IMR-90 (cell line): ENCODE data around the gene WDR27. TPM values are rescaled to one million over a fixed set of nuclear protein-coding genes. Genes with fewer than 3 reads are reported as not detected.

Experiments
- ATAC-seq: fragments of 200-7000 bp; cut with Tn5 transposase; 2 replicates; pipeline ENCODE4 v1.9.1; 2020; ENCODE audit warnings: low read depth, mild to moderate bottlenecking, moderate library complexity
- BruUV-seq: library from RNA; stranded (reverse); fragments of 400-500 nt; replicated peaks from 2 replicates; lab custom pipeline; 2021; lab: Mats Ljungman, UMichigan
- CTCF ChIA-PET: fragments of 300-600 bp; formaldehyde crosslinking; extraction: SDS; loops from one replicate; lab custom pipeline; 2021; ENCODE audit warnings: antibody characterized with exemption; lab: Yijun Ruan, JAX
- POLR2A ChIA-PET: fragments of 300-600 bp; sonication (Branson Sonifier 250); formaldehyde crosslinking; loops from one replicate; lab custom pipeline; 2022; ENCODE audit warnings: antibody characterized with exemption; ENCODE audit not compliant: unreplicated experiment; lab: Charles Lee
- DNase-seq: peaks from one replicate; pipeline ENCODE4 v3.0.0; 2013
- H2AFZ ChIP-seq: replicated peaks from 2 replicates; pipeline ENCODE3; 2013; ENCODE audit warnings: low read length, mild to moderate bottlenecking; ENCODE audit not compliant: poor library complexity
- H2AK5ac ChIP-seq: 2 replicates; pipeline ENCODE4 v1.6.1; 2013; ENCODE audit warnings: low read depth, low read length, inconsistent platforms
- H2AK9ac ChIP-seq: replicated peaks from 2 replicates; pipeline ENCODE3; 2013; ENCODE audit warnings: mild to moderate bottlenecking, low read depth, low read length, moderate library complexity; ENCODE audit not compliant: poor library complexity
- H2BK120ac ChIP-seq: 2 replicates; pipeline ENCODE4 v1.6.1; 2013; ENCODE audit warnings: low read depth, low read length, inconsistent platforms
- H2BK15ac ChIP-seq: 3 replicates; pipeline ENCODE4 v1.6.1; 2013; ENCODE audit warnings: low read depth, low read length, inconsistent platforms
- H2BK20ac ChIP-seq: 2 replicates; pipeline ENCODE4 v1.6.1; 2013; ENCODE audit warnings: low read depth, mild to moderate bottlenecking, inconsistent platforms, low read length, moderate library complexity
- H2BK5ac ChIP-seq: 2 replicates; pipeline ENCODE4 v1.6.1; 2013; ENCODE audit warnings: mild to moderate bottlenecking, low read depth, low read length, inconsistent platforms; ENCODE audit not compliant: poor library complexity, severe bottlenecking
- H3K14ac ChIP-seq: replicated peaks from 2 replicates; pipeline ENCODE4 v1.6.1; 2013; ENCODE audit warnings: low read depth, low read length, inconsistent platforms
- H3K18ac ChIP-seq: 2 replicates; pipeline ENCODE4 v1.6.1; 2013; ENCODE audit warnings: low read depth, low read length, control low read depth
- H3K23ac ChIP-seq: 2 replicates; pipeline ENCODE4 v1.6.1; 2013; ENCODE audit warnings: low read depth, low read length, inconsistent platforms
- H3K27ac ChIP-seq: 2 replicates; pipeline ENCODE4 v1.5.1; 2013; ENCODE audit warnings: mild to moderate bottlenecking, control low read depth, low read length; ENCODE audit not compliant: insufficient read depth
- H3K27me3 ChIP-seq: 2 replicates; pipeline ENCODE4 v1.6.1; 2013; ENCODE audit warnings: low read length; ENCODE audit not compliant: control insufficient read depth, insufficient read depth
- H3K36me3 ChIP-seq: 2 replicates; pipeline ENCODE4 v1.6.1; 2013; ENCODE audit warnings: low read length, mixed read lengths; ENCODE audit not compliant: control insufficient read depth, insufficient read depth
- H3K4ac ChIP-seq: 2 replicates; pipeline ENCODE4 v1.6.1; 2013; ENCODE audit warnings: low read depth, low read length, inconsistent platforms
- H3K4me1 ChIP-seq: 2 replicates; pipeline ENCODE4 v1.6.1; 2013; ENCODE audit warnings: low read length, mixed read lengths; ENCODE audit not compliant: control insufficient read depth, insufficient read depth
- H3K4me2 ChIP-seq: 2 replicates; pipeline ENCODE4 v1.6.1; 2013; ENCODE audit warnings: low read depth, mild to moderate bottlenecking, control low read depth, low read length, moderate library complexity
- H3K4me3 ChIP-seq: 2 replicates; pipeline ENCODE4 v1.5.1; 2013; ENCODE audit warnings: low read depth, mild to moderate bottlenecking, control low read depth, low read length, moderate library complexity; ENCODE audit not compliant: insufficient read depth
- H3K56ac ChIP-seq: 2 replicates; pipeline ENCODE4 v1.6.1; 2013; ENCODE audit warnings: low read length, inconsistent platforms; ENCODE audit not compliant: insufficient read depth; ENCODE audit errors: extremely low read depth
- H3K79me1 ChIP-seq, 2 experiments: 2 replicates each; pipeline ENCODE4 v1.6.1; 2013; ENCODE audit warnings: low read length in 2 of 2, inconsistent platforms in 1 of 2, low read depth in 1 of 2
- H3K9ac ChIP-seq: 2 replicates; pipeline ENCODE4 v1.6.1; 2013; ENCODE audit warnings: low read depth, low read length, control low read depth
- H3K9me1 ChIP-seq: 2 replicates; pipeline ENCODE4 v1.6.1; 2013; ENCODE audit warnings: low read length, inconsistent platforms; ENCODE audit not compliant: insufficient read depth
- H3K9me3 ChIP-seq: 2 replicates; pipeline ENCODE4 v1.6.1; 2013; ENCODE audit warnings: low read length; ENCODE audit not compliant: control insufficient read depth, insufficient read depth
- H4K20me1 ChIP-seq: 2 replicates; pipeline ENCODE4 v1.6.1; 2013; ENCODE audit warnings: low read length, inconsistent platforms; ENCODE audit not compliant: insufficient read depth
- H4K5ac ChIP-seq: 2 replicates; pipeline ENCODE4 v1.6.1; 2013; ENCODE audit warnings: mild to moderate bottlenecking, low read depth, low read length, control low read depth
- H4K8ac ChIP-seq, 2 experiments: 2 replicates each; pipeline ENCODE4 v1.6.1; 2013; ENCODE audit warnings: low read depth in 2 of 2, low read length in 2 of 2, control low read depth in 1 of 2, inconsistent platforms in 1 of 2
- H4K91ac ChIP-seq: 2 replicates; pipeline ENCODE4 v1.6.1; 2013; ENCODE audit warnings: low read depth, low read length, inconsistent platforms; ENCODE audit not compliant: insufficient read depth
- CEBPB ChIP-seq: IDR thresholded peaks from 2 replicates; pipeline ENCODE4 v1.6.1; 2012; ENCODE audit warnings: low read depth, low read length, improper control_type of control experiment
- WGBS, 2 experiments: methylation state at CpG; one replicate each; pipeline versions ENCODE4 v1.1.5 to v1.1.7; 2013; ENCODE audit warnings: missing lambda C conversion rate in 2 of 2; ENCODE audit not compliant: insufficient read length in 1 of 2; ENCODE audit errors: extremely low coverage in 2 of 2; 5-methylcytosine and 5-hydroxymethylcytosine counted together
- dilution Hi-C: fragments of 300-500 bp; cut with HindIII; formaldehyde crosslinking; loops from one replicate; pipeline ENCODE4 v1.14.3; 2018; ENCODE audit warnings: low sequenced_read_pairs; ENCODE audit not compliant: unreplicated experiment
- in situ Hi-C: fragments of 300-500 bp; cut with MboI; formaldehyde crosslinking; loops from 3 replicates; pipeline ENCODE4 v1.14.3; 2019; ENCODE audit warnings: low sequenced_read_pairs, inconsistent platforms, mixed read lengths
- intact Hi-C: fragments of 100-400 bp; cut with micrococcal nuclease; formaldehyde crosslinking; loops from 2 replicates; pipeline ENCODE4 v1.10.0; 2022
- polyA plus RNA-seq, 3 experiments: library from polyadenylated mRNA; depleted of rRNA; stranded (reverse); fragments of >200 nt; gene quantifications; 2 replicates each; pipeline ENCODE4 v1.2.3, GENCODE V29; 2012; ENCODE audit warnings: low replicate concordance in 1 of 3
- total RNA-seq: library from RNA; depleted of rRNA; stranded (reverse); fragments of >200 nt; gene quantifications from 2 replicates; pipeline ENCODE4 v1.2.3, GENCODE V29; 2012
- TF ChIP-seq, protein P1 (sequence below): fragments of 150-350 bp; IDR thresholded peaks from 2 replicates; pipeline ENCODE4 v1.6.1; 2016; ENCODE audit warnings: low read depth, mild to moderate bottlenecking, low read length, moderate library complexity, borderline replicate concordance

Gene WDR27
- total and polyA plus RNA-seq, 2 of the 4 experiments (the other 2 are of a cell fraction): 7.0 to 18.5 TPM

DNA sequence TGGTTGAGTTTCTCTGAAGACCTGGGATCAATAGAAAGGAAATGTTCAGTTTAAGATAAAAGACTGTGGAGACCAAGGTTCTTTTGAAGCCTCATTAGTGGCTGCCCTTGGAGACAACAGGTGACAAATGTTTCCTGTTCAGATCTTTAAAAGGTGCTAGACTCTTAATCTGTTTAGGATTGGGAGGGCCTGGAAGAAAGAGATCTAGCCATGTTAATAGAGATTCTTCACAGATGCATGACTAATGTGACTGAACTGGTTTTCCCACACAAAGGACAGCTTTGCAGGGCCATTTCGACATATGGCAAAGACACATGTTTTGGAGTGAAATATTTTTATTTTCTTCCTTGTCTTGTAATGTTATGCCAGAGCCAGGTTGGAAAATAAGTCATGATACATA is 82.2 kb downstream of the WDR27 start:
- dilution Hi-C loops: no loop called here

More for the DNA sequence above, 82.2 kb downstream of the WDR27 start:
- peak; percentile 31 for DNase-seq
- Histone ChIP-seq H3K56ac (peak overlapping the region; percentile 88; the same call in 1 of the 2 replicates), H2BK120ac (peak overlapping the region; percentile 91), H4K20me1 (0 out of 2 replicates have a peak, but pooled peaks cover 3% of the 10 kb centered on the region), H3K9ac (no peak overlapping the region), H2BK15ac (peak overlapping the region; percentile 66; the same call in 2 of the 3 replicates), H2BK20ac (peak overlapping the region; percentile 88), H2AFZ (no peak overlapping the region), H3K4ac (peak overlapping the region; percentile 95), H3K27ac (no peak overlapping the region; the same call in 1 of the 2 replicates), H3K18ac (peak overlapping the region; percentile 85), H3K4me1 (peaks cover 18% of the 10 kb centered on the region), H3K36me3 (peaks cover 8% of the 10 kb centered on the region), H4K91ac (peak overlapping the region; percentile 83), H3K4me3 (no peak overlapping the region), H4K5ac (peak overlapping the region; percentile 35; the same call in 1 of the 2 replicates), H3K9me1 (peaks cover 16% of the 10 kb centered on the region), H3K4me2 (peak overlapping the region; percentile 50; the same call in 1 of the 2 replicates), H3K14ac (peak overlapping the region; percentile 41; the same call in 1 of the 2 replicates), H3K9me3 (no peaks in the 10 kb centered on the region; the same call in 1 of the 2 replicates), H3K23ac (peak overlapping the region; percentile 87; the same call in 1 of the 2 replicates), H4K8ac (peak overlapping the region; percentile 72 to 87; a peak in 3 of 4 replicates), H3K27me3 (no peaks in the 10 kb centered on the region), H2AK5ac (peak overlapping the region; percentile 83), H2AK9ac (no peak overlapping the region), H2BK5ac (peak overlapping the region; percentile 78), H3K79me1 (peaks cover 0 to 4% of the 10 kb centered on the region in 2 experiments; a peak in 1 of 4 replicates)
- intact Hi-C loops (no loop called here), in situ Hi-C loops (no loop called here)
- CTCF ChIA-PET: interaction anchor here (0.9 kb wide), 1 partner anchor 14 kb away, joined by 3 read pairs; no protein-coding TSS in a partner anchor
- no TSS peak for BruUV-seq
- no CpG with 5 or more reads among the region's 1 CpG for WGBS, 2 experiments
- TF ChIP-seq, protein P1, sequence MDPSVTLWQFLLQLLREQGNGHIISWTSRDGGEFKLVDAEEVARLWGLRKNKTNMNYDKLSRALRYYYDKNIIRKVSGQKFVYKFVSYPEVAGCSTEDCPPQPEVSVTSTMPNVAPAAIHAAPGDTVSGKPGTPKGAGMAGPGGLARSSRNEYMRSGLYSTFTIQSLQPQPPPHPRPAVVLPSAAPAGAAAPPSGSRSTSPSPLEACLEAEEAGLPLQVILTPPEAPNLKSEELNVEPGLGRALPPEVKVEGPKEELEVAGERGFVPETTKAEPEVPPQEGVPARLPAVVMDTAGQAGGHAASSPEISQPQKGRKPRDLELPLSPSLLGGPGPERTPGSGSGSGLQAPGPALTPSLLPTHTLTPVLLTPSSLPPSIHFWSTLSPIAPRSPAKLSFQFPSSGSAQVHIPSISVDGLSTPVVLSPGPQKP: no peak
- peak; percentile 43; the same call in 1 of the 2 replicates for TF ChIP-seq CEBPB
- POLR2A ChIA-PET: no interaction called here
- no peak for ATAC-seq
